22Rv1 (cell line): ENCODE measurements around the gene AIRE.

ENCODE experiments used
- H3K27ac ChIP-seq: fragments of 450-650 bp; 2 replicates; pipeline ENCODE4 v1.5.1; 2017
- ZFX ChIP-seq: fragments of 450-650 bp; IDR thresholded peaks from 2 replicates; pipeline ENCODE4 v1.6.1; 2017; ENCODE audit warnings: antibody characterized with exemption, borderline replicate concordance
- TF ChIP-seq, protein P1 (sequence below): fragments of 450-650 bp; IDR thresholded peaks from 2 replicates; pipeline ENCODE4 v1.5.1; 2017; ENCODE audit warnings: mild to moderate bottlenecking

The AIRE gene

GRCh38 chr21:44330698-44331097 lies 45.0 kb downstream of the AIRE start:
- no peak overlapping the region for H3K27ac ChIP-seq
- TF ChIP-seq, protein P1, sequence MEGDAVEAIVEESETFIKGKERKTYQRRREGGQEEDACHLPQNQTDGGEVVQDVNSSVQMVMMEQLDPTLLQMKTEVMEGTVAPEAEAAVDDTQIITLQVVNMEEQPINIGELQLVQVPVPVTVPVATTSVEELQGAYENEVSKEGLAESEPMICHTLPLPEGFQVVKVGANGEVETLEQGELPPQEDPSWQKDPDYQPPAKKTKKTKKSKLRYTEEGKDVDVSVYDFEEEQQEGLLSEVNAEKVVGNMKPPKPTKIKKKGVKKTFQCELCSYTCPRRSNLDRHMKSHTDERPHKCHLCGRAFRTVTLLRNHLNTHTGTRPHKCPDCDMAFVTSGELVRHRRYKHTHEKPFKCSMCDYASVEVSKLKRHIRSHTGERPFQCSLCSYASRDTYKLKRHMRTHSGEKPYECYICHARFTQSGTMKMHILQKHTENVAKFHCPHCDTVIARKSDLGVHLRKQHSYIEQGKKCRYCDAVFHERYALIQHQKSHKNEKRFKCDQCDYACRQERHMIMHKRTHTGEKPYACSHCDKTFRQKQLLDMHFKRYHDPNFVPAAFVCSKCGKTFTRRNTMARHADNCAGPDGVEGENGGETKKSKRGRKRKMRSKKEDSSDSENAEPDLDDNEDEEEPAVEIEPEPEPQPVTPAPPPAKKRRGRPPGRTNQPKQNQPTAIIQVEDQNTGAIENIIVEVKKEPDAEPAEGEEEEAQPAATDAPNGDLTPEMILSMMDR = peak; percentile 40; the same call in 1 of the 2 replicates
- TF ChIP-seq ZFX = no peak

- TF ChIP-seq, protein P1 = no peak
- TF ChIP-seq ZFX = no peak
Measured at GRCh38 chr21:44331209-44331608, 45.5 kb downstream of the AIRE start.

DNA sequence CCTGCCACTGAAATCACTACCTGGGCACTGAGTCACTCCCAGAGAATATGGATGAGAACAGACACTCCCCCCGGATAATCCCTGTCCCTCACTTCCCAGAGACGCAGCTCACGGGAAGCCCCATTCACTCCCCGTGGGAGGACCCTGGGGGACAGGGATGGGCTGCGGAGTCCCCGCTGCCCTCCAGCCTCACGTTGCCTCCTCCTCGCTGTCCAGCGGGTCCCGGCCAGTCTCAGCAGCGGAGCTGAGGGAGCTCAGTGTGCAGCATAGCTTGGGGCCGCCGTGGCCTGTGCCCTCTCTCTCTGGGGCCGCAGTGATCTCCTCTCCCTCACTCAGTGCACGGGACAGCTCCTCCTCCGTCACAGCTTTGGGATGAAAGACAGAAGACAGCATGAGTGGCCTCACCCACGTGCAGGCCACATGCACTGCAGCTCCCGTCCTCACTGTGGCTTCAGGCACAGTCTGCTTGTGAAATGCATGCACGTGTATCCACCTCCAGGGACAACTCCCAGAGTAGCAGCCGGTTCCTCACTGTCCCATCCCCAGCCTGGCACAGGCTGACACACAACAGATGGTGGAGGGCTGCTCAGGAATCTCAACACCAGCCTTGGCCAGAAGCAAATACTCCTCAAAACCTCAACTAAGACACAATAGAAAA lies 46.1 kb downstream of the AIRE start:
- H3K27ac ChIP-seq = no peak overlapping the region
- TF ChIP-seq, protein P1 = no peak
- no peak for TF ChIP-seq ZFX

More at GRCh38 chr21:44331209-44331608, 45.5 kb downstream of the AIRE start:
- H3K27ac ChIP-seq = no peak overlapping the region

DNA sequence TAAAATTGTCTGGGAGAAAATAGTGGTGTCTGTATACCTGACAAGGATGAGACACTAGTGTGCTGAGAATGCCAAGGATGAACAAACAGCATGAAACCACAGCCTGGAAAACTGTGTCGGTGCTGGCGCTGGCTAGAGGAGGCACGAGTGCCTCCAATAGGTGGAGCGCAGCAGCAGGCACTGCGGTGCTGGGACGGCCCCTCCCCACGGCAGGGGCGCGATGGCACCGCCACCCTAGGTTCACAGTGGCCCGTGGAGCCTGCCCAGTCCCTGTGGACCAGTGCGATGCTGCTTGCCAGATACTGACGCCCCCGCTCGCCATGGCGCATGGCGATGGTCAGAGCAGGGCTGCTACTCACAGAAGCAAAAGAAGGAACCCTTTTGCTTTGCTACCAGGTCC lies 46.7 kb downstream of the AIRE start:
- no peak for TF ChIP-seq ZFX
- TF ChIP-seq, protein P1 = peak; percentile 15; the same call in 1 of the 2 replicates
- no peak overlapping the region for H3K27ac ChIP-seq

- TF ChIP-seq, protein P1 = no peak
- TF ChIP-seq ZFX = no peak
- H3K27ac ChIP-seq = no peak overlapping the region
Measured at GRCh38 chr21:44332965-44333364, 47.3 kb downstream of the AIRE start.

GRCh38 chr21:44333509-44334328 lies 48.0 kb downstream of the AIRE start:
- no peak overlapping the region for H3K27ac ChIP-seq
- TF ChIP-seq ZFX = no peak
- TF ChIP-seq, protein P1 = no peak
